Ascending aorta (tissue), 2 donors: Measurements from ENCODE around the gene B3GNT8. TPM values are rescaled to one million over a fixed set of nuclear protein-coding genes. Genes with fewer than 3 reads are reported as not detected.

ENCODE experiments used
- DNase-seq, 2 donors: peaks; one replicate each; pipeline ENCODE4 v3.0.0-alpha.2; 2019; ENCODE audit warnings: low spot score in 2 of 2
- H3K27ac ChIP-seq, 2 donors: fragments of 200-600 bp; sonication (generic); one replicate each; pipeline ENCODE4 v1.5.1; 2016 to 2017; ENCODE audit warnings: mild to moderate bottlenecking in 1 of 2
- H3K27me3 ChIP-seq: fragments of 200-600 bp; sonication (generic); one replicate; pipeline ENCODE4 v1.5.1; 2017
- H3K36me3 ChIP-seq, 2 donors: fragments of 200-600 bp; sonication (generic); one replicate each; pipeline ENCODE4 v1.5.1; 2016
- H3K4me1 ChIP-seq, 2 donors: fragments of 200-600 bp; sonication (generic); one replicate each; pipeline ENCODE4 v1.5.1; 2016 to 2017; ENCODE audit warnings: mild to moderate bottlenecking in 1 of 2
- H3K4me3 ChIP-seq, 2 donors: fragments of 200-600 bp; sonication (generic); one replicate each; pipeline ENCODE4 v1.5.1; 2016 to 2017; ENCODE audit warnings: mild to moderate bottlenecking in 1 of 2
- H3K9me3 ChIP-seq, 2 donors: fragments of 200-600 bp; sonication (generic); one replicate each; pipeline ENCODE4 v1.5.1; 2016
- CTCF ChIP-seq, 3 experiments: fragments of 200-600 bp in 2 of 3; fragments of 450-650 bp in 1 of 3; sonication (generic) in 2 of 3; IDR thresholded peaks; one replicate each; pipeline ENCODE4 v1.5.1; 2016 to 2019; ENCODE audit warnings: antibody characterized with exemption in 3 of 3, mild to moderate bottlenecking in 1 of 3, moderate library complexity in 1 of 3
- intact Hi-C: fragments of 100-400 bp; cut with DNase I; formaldehyde crosslinking; loops from one replicate; pipeline ENCODE4 v1.15.1; 2023
- total RNA-seq: library from RNA; depleted of rRNA; stranded (reverse); fragments of >200 nt; gene quantifications from one replicate; pipeline ENCODE4 v1.1.0, GENCODE V29; 2016

The B3GNT8 gene
- total RNA-seq, 1 donor from 2014 or later, result 3.7 TPM

- peaks cover 0 to 2% of the 10 kb centered on the region in 2 donors for H3K4me1 ChIP-seq
- no peaks in the 10 kb centered on the region for H3K9me3 ChIP-seq
- H3K36me3 ChIP-seq, result no peaks in the 10 kb centered on the region
- DNase-seq, result no peak
- TF ChIP-seq CTCF (IDR thresholded peaks at IDR 0.05), result no peak
- H3K27me3 ChIP-seq, result no peaks in the 10 kb centered on the region
- intact Hi-C loops, result loop anchor here (5.0 kb wide), 1 partner anchor 114 kb away; no protein-coding TSS in a partner anchor
- no peak overlapping the region for H3K27ac ChIP-seq
- H3K4me3 ChIP-seq, result no peak overlapping the region
Measured at GRCh38 chr19:41447732-41448332, 20.7 kb upstream of the B3GNT8 start.

GRCh38 chr19:41445575-41445974, 18.4 kb upstream of the B3GNT8 start:
- no peak overlapping the region for H3K27ac ChIP-seq
- H3K36me3 ChIP-seq, result no peaks in the 10 kb centered on the region
- intact Hi-C loops, result loop anchor here (5.0 kb wide), 1 partner anchor 117 kb away; no protein-coding TSS in a partner anchor
- H3K4me1 ChIP-seq, result peaks cover 0 to 2% of the 10 kb centered on the region in 2 donors
- TF ChIP-seq CTCF (IDR thresholded peaks at IDR 0.05), result no peak
- no peak overlapping the region for H3K4me3 ChIP-seq
- H3K9me3 ChIP-seq, result no peaks in the 10 kb centered on the region
- no peak for DNase-seq
- H3K27me3 ChIP-seq, result no peaks in the 10 kb centered on the region

- TF ChIP-seq CTCF (IDR thresholded peaks at IDR 0.05), result no peak
- no peak for DNase-seq
- no peaks in the 10 kb centered on the region for H3K36me3 ChIP-seq
- H3K27me3 ChIP-seq, result no peaks in the 10 kb centered on the region
- no peaks in the 10 kb centered on the region for H3K9me3 ChIP-seq
- no peak overlapping the region for H3K4me3 ChIP-seq
- H3K27ac ChIP-seq, result no peak overlapping the region
- intact Hi-C loops, result no loop called here
- H3K4me1 ChIP-seq, result no peaks in the 10 kb centered on the region
Measured at GRCh38 chr19:41443813-41444455, 16.8 kb upstream of the B3GNT8 start.

GRCh38 chr19:41442473-41443355, 15.5 kb upstream of the B3GNT8 start, which contains the start of gene ERICH4:
ERICH4 (plus strand) TSS chr19:41443156; CDS start chr19:41443170, 14 bp downstream.
- no peak for DNase-seq
- no peaks in the 10 kb centered on the region for H3K9me3 ChIP-seq
- no peak within 1 kb of the TSS for H3K27ac ChIP-seq
- no peak within 1 kb of the TSS for H3K4me3 ChIP-seq
- TF ChIP-seq CTCF (IDR thresholded peaks at IDR 0.05), result no peak
- H3K4me1 ChIP-seq, result no peaks in the 10 kb centered on the region
- no peaks in the 10 kb centered on the region for H3K27me3 ChIP-seq
- H3K36me3 ChIP-seq, result peaks cover 0 to 5% of the 10 kb centered on the region in 2 donors
- intact Hi-C loops, result no loop called here

- no peak for TF ChIP-seq CTCF (IDR thresholded peaks at IDR 0.05)
- Histone ChIP-seq H3K36me3 (peaks cover 3 to 8% of the 10 kb centered on the region in 2 donors), H3K4me1 (no peaks in the 10 kb centered on the region), H3K27me3 (no peaks in the 10 kb centered on the region), H3K9me3 (no peaks in the 10 kb centered on the region), H3K4me3 (no peak overlapping the region), H3K27ac (no peak overlapping the region)
- DNase-seq, result no peak
- intact Hi-C loops, result no loop called here
Measured at GRCh38 chr19:41441321-41441945, 14.3 kb upstream of the B3GNT8 start.
